Renal cortex interstitium (tissue), 11 donors: ENCODE results near the gene HOXC12. TPM values are rescaled to one million over a fixed set of nuclear protein-coding genes. Genes with fewer than 3 reads are reported as not detected.

Experiments used
- DNase-seq, 11 donors: peaks; one replicate each; pipeline ENCODE4 v3.0.0-alpha.2; 2013; ENCODE audit warnings: low read depth in 9 of 11, low spot score in 4 of 11; ENCODE audit errors: extremely low read depth in 1 of 11
- polyA plus RNA-seq, 3 donors: library from polyadenylated mRNA; unstranded; fragments of 120-200 nt; gene quantifications; one replicate each; pipeline ENCODE4 v1.2.1, GENCODE V29; 2013; ENCODE audit not compliant: insufficient read length in 3 of 3

HOXC12 gene
- polyA plus RNA-seq, 3 donors, result not detected

- DNase-seq, result no peak
These were observed 641 bp upstream of the HOXC12 start for GRCh38 chr12:53953831-53954693.

- DNase-seq, result no peak
These were observed 503 bp downstream of the HOXC12 start for GRCh38 chr12:53955036-53955775.

- DNase-seq, result no peak
These were observed 1.1 kb downstream of the HOXC12 start for GRCh38 chr12:53955776-53956250.

- no peak for DNase-seq
These were observed 1.7 kb downstream of the HOXC12 start for GRCh38 chr12:53956251-53956887.

- DNase-seq, result no peak
These were observed 2.3 kb downstream of the HOXC12 start for GRCh38 chr12:53956914-53957536.

GRCh38 chr12:53958128-53958527, 3.4 kb downstream of the HOXC12 start:
- DNase-seq, result no peak

- DNase-seq, result no peak
These were observed 4.6 kb downstream of the HOXC12 start for GRCh38 chr12:53959314-53959713.

- no peak for DNase-seq
These were observed 5.7 kb downstream of the HOXC12 start for GRCh38 chr12:53960187-53961024.

- no peak for DNase-seq
These were observed 6.5 kb downstream of the HOXC12 start for GRCh38 chr12:53961025-53961761.

- DNase-seq, result no peak
These were observed 8.3 kb downstream of the HOXC12 start for GRCh38 chr12:53963005-53963404.

GRCh38 chr12:53963434-53964314, 9.0 kb downstream of the HOXC12 start:
- DNase-seq, result no peak

- DNase-seq, result no peak
These were observed 9.6 kb downstream of the HOXC12 start for GRCh38 chr12:53964315-53964713.

GRCh38 chr12:53965281-53966084, 10.8 kb downstream of the HOXC12 start:
- DNase-seq, result no peak

- no peak for DNase-seq
These were observed 11.3 kb downstream of the HOXC12 start for GRCh38 chr12:53966085-53966384.

GRCh38 chr12:53966385-53967133, 11.9 kb downstream of the HOXC12 start:
- no peak for DNase-seq
